ENCODE measurements around the gene FRMD3. TPM values are rescaled to one million over a fixed set of nuclear protein-coding genes. Genes with fewer than 3 reads are reported as not detected.

FRMD3 gene
- total RNA-seq, 2 donors from 2014 or later, result 0.43 to 0.59 TPM

DNA sequence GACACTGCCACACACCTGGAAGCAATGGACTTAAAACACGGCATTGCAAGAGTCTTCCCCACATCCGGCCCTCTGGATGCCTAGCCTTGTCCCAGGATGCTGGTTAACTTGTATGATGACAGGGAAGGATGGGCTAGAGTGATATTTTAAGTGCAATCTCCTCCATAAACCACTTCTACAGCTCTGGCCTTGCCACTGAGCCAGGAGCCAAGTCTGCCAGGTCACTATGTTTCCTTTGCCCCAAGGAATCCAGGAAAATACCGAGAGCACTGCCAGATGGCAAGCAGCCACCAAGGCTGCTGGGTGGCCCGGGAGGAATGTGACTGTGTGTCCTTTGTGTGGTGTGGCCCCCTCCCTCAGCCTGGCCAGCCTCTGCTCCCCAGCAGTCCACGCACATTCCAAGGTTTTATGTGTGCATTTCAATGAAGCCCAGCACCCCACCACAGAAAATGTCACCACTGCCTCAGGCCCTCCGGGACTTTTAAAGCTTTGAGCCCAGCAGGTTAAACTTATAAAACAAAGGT lies 106.0 kb downstream of the FRMD3 start:
- ATAC-seq, result no peak
- no peaks in the 10 kb centered on the region for H3K4me1 Mint-ChIP-seq (ENCODE audit: low read depth in 2 of 2)
- no peaks in the 10 kb centered on the region for H3K9me3 Mint-ChIP-seq
- no peak overlapping the region for H3K4me3 Mint-ChIP-seq
- H3K36me3 Mint-ChIP-seq, result no peaks in the 10 kb centered on the region
- no peaks in the 10 kb centered on the region for H3K27me3 Mint-ChIP-seq
- no peak overlapping the region for H3K27ac Mint-ChIP-seq
- DNase-seq (ENCODE audit: low spot score), result no peak

DNA sequence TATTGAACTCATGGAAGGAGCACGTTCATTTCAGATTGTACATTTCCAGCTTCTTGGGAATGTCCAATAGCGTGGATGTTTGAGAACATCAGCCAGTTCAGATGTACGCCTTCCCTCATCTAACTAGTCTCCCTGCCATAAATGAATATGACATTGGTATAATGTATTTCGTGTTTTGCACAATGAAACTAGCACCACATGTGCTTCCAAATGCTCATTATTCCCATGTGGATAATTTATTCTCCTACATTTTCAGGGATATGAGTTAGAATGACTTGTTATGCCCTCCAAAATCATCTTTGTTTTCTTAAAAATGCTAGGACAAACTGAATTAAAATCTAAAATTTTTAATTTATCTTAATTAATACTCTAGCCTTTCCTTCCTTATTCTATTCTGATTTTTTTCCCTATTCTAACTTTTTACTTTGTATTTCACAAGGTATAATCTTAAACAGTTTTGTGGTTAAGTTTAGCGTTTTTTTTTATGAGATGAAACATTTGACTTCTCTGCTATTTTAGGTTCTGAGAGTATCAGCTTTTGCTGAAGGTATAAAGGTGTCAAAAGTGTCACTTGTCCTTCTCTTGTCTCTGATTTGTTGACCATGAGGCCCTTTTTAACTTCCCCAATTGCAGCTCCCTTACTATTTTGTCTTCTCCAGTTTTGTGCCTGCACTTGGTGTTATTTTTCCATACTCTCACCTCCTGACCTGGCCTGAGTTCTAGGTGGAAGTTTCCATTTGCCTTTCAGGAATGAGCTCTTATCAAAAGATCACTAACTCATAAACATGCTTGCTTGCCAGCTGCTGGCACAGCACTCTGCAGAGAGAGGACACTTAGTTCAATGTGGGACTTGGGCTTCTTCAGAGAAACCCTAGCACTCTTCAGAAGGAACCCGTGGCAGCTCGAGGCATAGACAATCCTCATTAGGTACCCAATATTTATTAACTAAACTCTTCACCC lies 106.8 kb downstream of the FRMD3 start:
- ATAC-seq, result no peak

DNA sequence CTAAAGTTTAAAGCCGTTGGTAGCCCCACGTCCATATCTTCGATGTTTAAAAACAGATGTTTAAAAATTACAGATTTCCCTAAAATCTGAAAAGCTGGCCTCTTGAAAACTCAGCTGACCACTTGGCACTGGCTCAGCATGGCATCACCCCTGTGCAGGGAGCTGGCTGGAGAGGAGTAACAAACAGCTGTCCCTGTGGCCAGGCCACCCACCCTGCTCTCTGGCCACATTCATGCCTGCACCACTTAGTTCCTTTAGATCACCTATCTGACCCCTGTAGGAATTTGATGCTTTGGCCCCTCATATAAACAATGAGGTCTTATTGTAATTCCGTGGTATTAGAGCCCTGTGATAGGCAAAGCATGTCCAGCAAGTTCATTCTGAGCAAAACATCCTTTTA lies 107.5 kb downstream of the FRMD3 start:
- ATAC-seq, result no peak
- H3K27me3 Mint-ChIP-seq, result no peaks in the 10 kb centered on the region
- H3K4me1 Mint-ChIP-seq (ENCODE audit: low read depth in 2 of 2), result no peaks in the 10 kb centered on the region
- H3K9me3 Mint-ChIP-seq, result no peaks in the 10 kb centered on the region
- no peak for DNase-seq (ENCODE audit: low spot score)
- H3K36me3 Mint-ChIP-seq, result no peaks in the 10 kb centered on the region
- no peak overlapping the region for H3K27ac Mint-ChIP-seq
- H3K4me3 Mint-ChIP-seq, result no peak overlapping the region

More for the DNA sequence above, 106.8 kb downstream of the FRMD3 start:
- no peak for DNase-seq (ENCODE audit: low spot score)
- Mint-ChIP-seq H3K27ac (no peak overlapping the region), H3K4me1 (ENCODE audit: low read depth in 2 of 2) (no peaks in the 10 kb centered on the region), H3K9me3 (no peaks in the 10 kb centered on the region), H3K36me3 (no peaks in the 10 kb centered on the region), H3K4me3 (no peak overlapping the region), H3K27me3 (no peaks in the 10 kb centered on the region)

DNA sequence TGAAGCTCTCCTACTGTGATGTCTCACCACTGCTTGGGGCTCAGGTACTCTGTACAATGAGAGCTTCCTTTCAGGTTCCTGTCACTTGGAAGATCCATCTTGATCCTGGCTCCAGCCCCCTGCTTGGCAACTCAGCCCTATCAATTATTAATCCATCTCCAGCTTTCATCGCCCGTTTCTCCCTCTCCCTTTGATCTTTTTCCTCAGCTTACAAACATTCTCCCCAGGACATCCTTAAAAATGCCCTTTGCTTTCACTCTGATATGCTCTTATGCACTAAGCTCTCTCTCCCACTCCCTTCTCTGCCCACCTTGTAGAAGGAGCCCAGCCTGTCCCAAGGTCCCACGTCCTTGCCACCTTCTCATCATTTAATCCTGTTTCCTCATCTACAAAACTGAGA lies 109.0 kb downstream of the FRMD3 start:
- Mint-ChIP-seq H3K4me1 (ENCODE audit: low read depth in 2 of 2) (no peaks in the 10 kb centered on the region), H3K4me3 (no peak overlapping the region), H3K9me3 (no peaks in the 10 kb centered on the region), H3K27me3 (no peaks in the 10 kb centered on the region), H3K27ac (no peak overlapping the region), H3K36me3 (no peaks in the 10 kb centered on the region)
- no peak for ATAC-seq
- no peak for DNase-seq (ENCODE audit: low spot score)

DNA sequence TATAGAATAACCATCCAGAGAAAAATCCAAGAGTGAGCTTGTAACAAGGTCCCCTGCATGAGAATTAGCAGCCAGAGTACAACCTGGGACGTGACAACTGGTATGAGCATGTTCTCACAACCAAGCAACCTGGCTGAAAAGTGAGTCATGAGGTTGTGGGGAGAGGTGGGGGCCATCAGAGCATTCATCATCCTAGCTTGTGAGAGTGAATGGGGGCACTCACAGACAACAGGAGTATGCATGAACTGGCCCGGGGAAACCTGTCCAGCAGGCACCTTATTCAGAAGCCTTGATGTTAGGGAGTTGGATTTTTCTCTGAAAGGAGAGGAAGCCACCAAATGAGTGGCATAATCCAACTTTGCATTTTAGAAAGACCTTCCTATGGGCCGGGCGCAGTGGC lies 113.0 kb downstream of the FRMD3 start:
- no peak for ATAC-seq
- Mint-ChIP-seq H3K9me3 (no peaks in the 10 kb centered on the region), H3K4me1 (ENCODE audit: low read depth in 2 of 2) (no peaks in the 10 kb centered on the region), H3K36me3 (no peaks in the 10 kb centered on the region), H3K27me3 (no peaks in the 10 kb centered on the region), H3K27ac (no peak overlapping the region), H3K4me3 (no peak overlapping the region)
- DNase-seq (ENCODE audit: low spot score), result no peak

DNA sequence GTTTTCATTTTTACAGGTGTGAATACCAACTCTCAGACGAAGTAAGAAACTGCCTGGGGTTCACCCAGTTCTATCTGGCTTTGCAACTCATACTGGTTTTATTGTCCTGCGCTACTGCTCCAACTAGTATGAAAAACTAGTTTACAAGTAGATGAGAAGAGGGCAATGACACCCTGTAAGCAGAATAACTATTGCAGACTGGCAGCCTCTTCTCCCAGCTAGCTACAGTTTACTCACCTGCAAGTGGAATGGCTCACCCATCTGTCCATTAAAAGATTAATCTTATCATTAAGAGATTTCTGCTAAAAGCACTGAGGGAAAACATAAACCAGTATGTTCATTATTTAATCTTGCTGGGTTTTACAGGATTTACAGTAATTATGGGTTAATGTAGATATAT lies 113.4 kb downstream of the FRMD3 start:
- H3K9me3 Mint-ChIP-seq, result no peaks in the 10 kb centered on the region
- H3K36me3 Mint-ChIP-seq, result no peaks in the 10 kb centered on the region
- DNase-seq (ENCODE audit: low spot score), result no peak
- H3K27ac Mint-ChIP-seq, result no peak overlapping the region
- H3K4me1 Mint-ChIP-seq (ENCODE audit: low read depth in 2 of 2), result no peaks in the 10 kb centered on the region
- no peak for ATAC-seq
- no peak overlapping the region for H3K4me3 Mint-ChIP-seq
- H3K27me3 Mint-ChIP-seq, result no peaks in the 10 kb centered on the region

DNA sequence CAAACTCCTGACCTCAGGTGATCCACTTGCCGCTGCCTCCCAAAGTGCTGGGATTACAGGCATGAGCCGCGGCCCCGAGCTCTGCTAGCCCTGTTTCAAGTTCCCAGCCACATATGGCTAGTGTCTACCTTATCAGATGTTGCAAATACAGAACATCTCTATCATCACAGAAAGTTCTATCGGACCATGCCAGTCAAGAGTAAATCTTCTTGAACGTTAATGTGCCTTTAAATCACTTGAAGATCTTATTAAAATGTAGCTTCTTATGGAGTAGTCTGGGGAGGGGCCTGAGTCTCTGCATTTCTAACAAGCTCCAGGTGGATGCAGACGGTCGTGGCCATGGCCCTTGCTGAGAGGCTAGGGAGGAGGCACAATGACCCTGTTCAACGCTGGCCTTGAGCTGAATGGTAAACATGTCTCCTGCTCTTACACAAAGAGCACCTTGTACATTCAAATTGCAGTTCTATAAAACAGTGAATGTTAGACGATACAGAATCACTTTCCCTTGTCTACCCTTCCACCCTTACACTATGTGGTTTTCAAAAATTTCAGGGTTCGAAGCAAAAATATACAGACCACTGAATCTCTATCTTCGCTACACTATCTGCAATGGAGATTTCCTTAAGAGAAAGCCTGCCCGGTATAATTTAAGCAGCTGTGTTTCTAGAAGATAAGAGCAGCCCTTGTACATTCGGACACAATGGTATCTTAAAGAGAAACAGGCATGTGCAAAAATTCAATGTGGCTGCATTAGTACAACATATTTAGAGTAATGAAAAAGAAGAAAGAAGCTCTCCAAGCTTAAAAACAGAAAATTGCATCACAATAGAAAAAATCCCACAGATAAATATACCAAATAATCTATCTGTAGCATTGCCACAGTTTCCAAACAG lies 114.1 kb downstream of the FRMD3 start:
- H3K9me3 Mint-ChIP-seq, result no peaks in the 10 kb centered on the region
- DNase-seq (ENCODE audit: low spot score) (no peak), ATAC-seq (no peak)
- H3K4me3 Mint-ChIP-seq, result no peak overlapping the region
- H3K27ac Mint-ChIP-seq, result no peak overlapping the region
- no peaks in the 10 kb centered on the region for H3K4me1 Mint-ChIP-seq (ENCODE audit: low read depth in 2 of 2)
- no peaks in the 10 kb centered on the region for H3K36me3 Mint-ChIP-seq
- no peaks in the 10 kb centered on the region for H3K27me3 Mint-ChIP-seq

DNA sequence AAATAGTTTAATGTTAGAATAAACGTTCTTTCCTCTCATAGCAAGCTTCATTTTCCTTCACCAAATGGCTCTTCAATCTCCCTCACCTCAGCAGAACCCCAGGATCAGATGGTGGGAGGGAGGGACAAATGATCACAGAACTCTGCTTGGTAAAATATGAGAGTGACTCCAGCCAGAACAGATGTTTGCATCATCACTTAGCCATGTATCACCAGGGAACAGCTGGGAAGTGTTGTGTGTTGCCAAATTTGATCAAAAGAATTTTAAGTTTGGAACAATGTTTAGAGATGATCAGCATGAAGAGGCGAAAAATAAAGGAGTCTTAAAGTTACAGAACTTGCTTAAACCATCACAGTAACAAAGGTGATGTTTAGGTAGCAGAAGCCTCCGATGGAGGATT lies 115.7 kb downstream of the FRMD3 start:
- no peak overlapping the region for H3K27ac Mint-ChIP-seq
- no peaks in the 10 kb centered on the region for H3K9me3 Mint-ChIP-seq
- DNase-seq (ENCODE audit: low spot score) (no peak), ATAC-seq (no peak)
- no peaks in the 10 kb centered on the region for H3K27me3 Mint-ChIP-seq
- H3K4me3 Mint-ChIP-seq, result no peak overlapping the region
- H3K4me1 Mint-ChIP-seq (ENCODE audit: low read depth in 2 of 2), result no peaks in the 10 kb centered on the region
- H3K36me3 Mint-ChIP-seq, result no peaks in the 10 kb centered on the region

DNA sequence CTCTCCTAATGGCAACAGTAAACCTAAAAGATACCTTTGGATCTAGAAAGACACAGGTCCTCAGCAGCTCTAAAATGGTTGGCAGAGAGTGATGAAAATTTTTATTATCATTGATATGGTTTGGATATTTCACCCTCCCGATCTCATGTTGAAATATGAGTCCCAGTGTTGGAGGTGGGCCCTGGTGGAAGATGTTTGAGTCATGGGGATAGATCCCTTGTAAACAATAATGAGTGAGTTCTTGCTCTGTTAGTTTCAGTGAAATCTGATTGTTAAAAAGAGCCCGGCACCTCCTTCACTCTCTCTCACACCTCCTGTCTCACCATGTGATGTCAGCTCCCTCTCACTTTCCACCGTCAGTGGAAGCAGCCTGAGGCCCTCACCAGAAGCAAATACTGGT lies 117.7 kb downstream of the FRMD3 start:
- no peak overlapping the region for H3K27ac Mint-ChIP-seq
- ATAC-seq (no peak), DNase-seq (ENCODE audit: low spot score) (no peak)
- H3K36me3 Mint-ChIP-seq, result no peaks in the 10 kb centered on the region
- H3K4me3 Mint-ChIP-seq, result no peak overlapping the region
- no peaks in the 10 kb centered on the region for H3K4me1 Mint-ChIP-seq (ENCODE audit: low read depth in 2 of 2)
- no peaks in the 10 kb centered on the region for H3K9me3 Mint-ChIP-seq
- H3K27me3 Mint-ChIP-seq, result peaks cover 0 to 3% of the 10 kb centered on the region in 2 donors

DNA sequence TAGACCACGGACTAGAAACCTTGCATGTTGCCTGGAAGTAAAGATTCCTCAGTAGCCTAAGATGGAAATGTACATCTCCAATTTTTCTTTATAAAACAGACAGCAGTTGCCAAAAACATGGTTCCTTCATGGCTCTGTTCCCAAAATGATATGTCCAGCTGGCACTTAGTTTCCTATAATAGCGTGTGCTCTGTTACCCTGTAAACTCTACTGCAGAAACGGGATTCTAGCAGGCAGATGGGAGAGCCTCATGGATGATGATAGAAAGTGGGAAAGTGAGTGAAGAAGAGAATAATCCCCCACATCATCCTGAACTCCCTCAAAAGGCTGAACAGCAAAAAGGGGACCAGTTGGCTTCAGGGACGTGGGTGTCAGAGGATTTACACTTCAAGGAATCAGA lies 118.2 kb downstream of the FRMD3 start:
- Mint-ChIP-seq H3K4me1 (ENCODE audit: low read depth in 2 of 2) (no peaks in the 10 kb centered on the region), H3K27ac (no peak overlapping the region), H3K9me3 (no peaks in the 10 kb centered on the region), H3K36me3 (no peaks in the 10 kb centered on the region), H3K4me3 (no peak overlapping the region), H3K27me3 (peaks cover 0 to 3% of the 10 kb centered on the region in 2 donors)
- DNase-seq (ENCODE audit: low spot score), result no peak
- no peak for ATAC-seq

DNA sequence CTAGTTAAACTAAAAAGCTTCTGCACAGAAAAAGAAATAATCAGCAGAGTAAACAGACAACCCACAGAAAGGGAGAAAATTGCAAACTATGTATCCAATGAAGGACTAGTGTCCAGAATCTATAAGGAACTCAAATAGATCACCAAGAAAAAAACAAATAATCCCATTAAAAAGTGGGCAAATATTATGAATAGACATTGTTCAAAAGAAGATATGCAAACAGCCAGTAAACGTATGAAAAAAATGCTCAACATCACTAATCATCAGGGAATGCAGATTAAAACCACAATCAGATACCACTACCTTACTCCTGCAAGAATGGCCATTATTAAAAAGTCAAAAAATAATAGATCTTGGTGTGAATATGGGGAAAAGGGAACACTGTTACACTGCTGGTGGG lies 119.9 kb downstream of the FRMD3 start:
- Mint-ChIP-seq H3K4me3 (no peak overlapping the region), H3K27me3 (peaks cover 0 to 3% of the 10 kb centered on the region in 2 donors), H3K27ac (no peak overlapping the region), H3K36me3 (no peaks in the 10 kb centered on the region), H3K9me3 (no peaks in the 10 kb centered on the region), H3K4me1 (ENCODE audit: low read depth in 2 of 2) (no peaks in the 10 kb centered on the region)
- DNase-seq (ENCODE audit: low spot score) (no peak), ATAC-seq (no peak)

DNA sequence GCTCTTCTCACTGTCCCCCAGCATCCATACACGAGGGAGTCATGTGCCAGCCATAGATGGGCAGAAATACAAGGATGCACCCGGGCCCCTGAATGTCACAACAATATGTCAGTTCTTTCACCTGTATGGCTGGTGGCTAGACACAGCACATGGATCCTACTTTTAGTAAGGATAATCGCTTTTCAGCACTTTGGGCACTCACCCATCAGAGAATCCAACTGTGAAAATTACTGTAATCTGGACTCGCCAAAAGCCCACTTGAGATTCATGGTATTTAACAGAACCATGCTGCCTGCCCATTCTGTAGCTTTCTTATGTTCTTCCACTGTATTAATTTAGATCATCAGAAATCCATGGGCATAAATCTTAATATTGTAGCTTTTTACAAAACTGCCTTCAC lies 124.8 kb downstream of the FRMD3 start:
- Mint-ChIP-seq H3K36me3 (no peaks in the 10 kb centered on the region), H3K4me3 (no peak overlapping the region)

DNA sequence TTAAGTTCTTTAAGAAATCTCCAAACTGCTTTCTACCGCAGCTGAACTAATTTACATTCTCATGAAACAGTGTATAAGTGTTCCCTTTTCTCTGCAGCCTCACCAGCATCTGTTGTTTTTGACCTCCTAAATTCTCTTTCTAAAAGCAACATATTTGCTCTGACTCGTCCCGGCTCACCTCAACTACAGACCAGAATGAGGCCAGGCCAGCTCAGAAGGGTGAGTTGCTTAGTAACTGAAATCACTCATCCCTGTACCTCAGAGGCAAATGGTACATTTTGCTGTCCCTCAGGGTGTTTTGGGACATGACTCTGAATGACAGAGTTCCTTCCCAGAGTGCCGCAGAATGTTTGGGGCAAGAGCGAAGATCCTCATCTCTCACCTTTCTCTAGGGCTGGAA lies 127.5 kb downstream of the FRMD3 start:
- Mint-ChIP-seq H3K4me1 (ENCODE audit: low read depth in 2 of 2) (no peaks in the 10 kb centered on the region), H3K27me3 (peaks cover 0 to 5% of the 10 kb centered on the region in 2 donors), H3K36me3 (no peaks in the 10 kb centered on the region), H3K27ac (no peak overlapping the region), H3K4me3 (no peak overlapping the region), H3K9me3 (peaks cover 3% of the 10 kb centered on the region)
- ATAC-seq, result no peak
- DNase-seq (ENCODE audit: low spot score), result no peak

More for the DNA sequence above, 124.8 kb downstream of the FRMD3 start:
- no peak for DNase-seq (ENCODE audit: low spot score)
- no peak overlapping the region for H3K27ac Mint-ChIP-seq
- no peaks in the 10 kb centered on the region for H3K4me1 Mint-ChIP-seq (ENCODE audit: low read depth in 2 of 2)
- ATAC-seq, result no peak
- no peaks in the 10 kb centered on the region for H3K9me3 Mint-ChIP-seq
- H3K27me3 Mint-ChIP-seq, result peaks cover 0 to 5% of the 10 kb centered on the region in 2 donors

DNA sequence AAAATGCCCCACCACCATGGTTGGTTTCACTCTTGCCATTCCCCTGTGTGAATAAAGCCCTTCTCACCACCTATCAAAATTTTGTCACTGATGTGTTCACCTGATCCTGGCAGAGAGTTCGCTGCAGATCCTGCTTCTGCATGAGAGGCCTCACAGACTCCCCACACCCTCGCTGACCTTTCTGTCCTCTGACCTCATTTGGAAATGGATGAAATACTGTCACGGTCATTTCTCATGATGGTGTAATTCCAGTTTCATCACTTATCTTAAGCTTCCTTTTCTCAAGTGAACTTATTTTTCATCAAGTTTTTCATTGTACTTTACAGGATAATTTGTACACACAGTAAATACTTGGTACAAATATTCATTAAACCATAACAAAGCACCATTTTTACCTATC lies 131.3 kb downstream of the FRMD3 start:
- no peak for DNase-seq (ENCODE audit: low spot score)
- ATAC-seq, result no peak
- Mint-ChIP-seq H3K36me3 (no peaks in the 10 kb centered on the region), H3K27me3 (peaks cover 0 to 5% of the 10 kb centered on the region in 2 donors), H3K9me3 (peaks cover 3% of the 10 kb centered on the region), H3K4me3 (no peak overlapping the region), H3K27ac (no peak overlapping the region), H3K4me1 (ENCODE audit: low read depth in 2 of 2) (no peaks in the 10 kb centered on the region)

All from natural killer cell treated with Interleukin-12 subunit alpha and Interleukin-12 subunit beta and Interleukin-15 and Interleukin-18, amount 100 ng/mL, for 72 hours (primary cell).